Thymus (tissue), 11 donors: ENCODE results near the gene JARID2. TPM values are rescaled to one million over a fixed set of nuclear protein-coding genes. Genes with fewer than 3 reads are reported as not detected.

Experiments used
- DNase-seq, 9 donors: peaks; one replicate each; pipeline ENCODE4 v3.0.0-alpha.2; 2013; ENCODE audit warnings: low spot score in 9 of 9, low read depth in 6 of 9, missing footprints in 1 of 9
- H3K27ac ChIP-seq, 2 donors: one replicate each; pipeline ENCODE4 v1.5.1; 2013; ENCODE audit warnings: control low read depth in 1 of 2, low read depth in 1 of 2, low read length in 1 of 2, mild to moderate bottlenecking in 1 of 2, moderate library complexity in 1 of 2
- H3K27me3 ChIP-seq, 2 donors: one replicate each; pipeline ENCODE4 v1.5.1; 2013; ENCODE audit warnings: low read length in 1 of 2; ENCODE audit not compliant: control insufficient read depth in 2 of 2, insufficient read depth in 1 of 2
- H3K36me3 ChIP-seq, 2 donors: one replicate each; pipeline ENCODE4 v1.5.1; 2013; ENCODE audit warnings: low read length in 1 of 2, mild to moderate bottlenecking in 1 of 2, moderate library complexity in 1 of 2; ENCODE audit not compliant: control insufficient read depth in 2 of 2, insufficient read depth in 2 of 2
- H3K4me1 ChIP-seq, 2 donors: one replicate each; pipeline ENCODE4 v1.5.1; 2013; ENCODE audit warnings: low read length in 2 of 2; ENCODE audit not compliant: control insufficient read depth in 2 of 2, insufficient read depth in 2 of 2
- H3K4me3 ChIP-seq, 2 donors: one replicate each; pipeline ENCODE4 v1.5.1; 2013; ENCODE audit warnings: low read length in 2 of 2, control low read depth in 1 of 2, mild to moderate bottlenecking in 1 of 2
- H3K9me3 ChIP-seq, 2 donors: one replicate each; pipeline ENCODE4 v1.5.1; 2013; ENCODE audit warnings: low read length in 1 of 2, mild to moderate bottlenecking in 1 of 2; ENCODE audit not compliant: control insufficient read depth in 2 of 2, insufficient read depth in 1 of 2
- WGBS: extraction: QIAGEN DNeasy Blood & Tissue Kit; methylation state at CpG from one replicate; pipeline ENCODE4 v1.1.7; 2013; 5-methylcytosine and 5-hydroxymethylcytosine counted together
- polyA plus RNA-seq: library from polyadenylated mRNA; stranded (reverse); fragments of 200-250 nt; gene quantifications from one replicate; pipeline ENCODE4 v1.2.3, GENCODE V29; 2013
- total RNA-seq: library from RNA; stranded (reverse); fragments of 120-200 nt; gene quantifications from one replicate; pipeline ENCODE4 v1.2.4, GENCODE V29; 2013
- donor health status: healthy.

The JARID2 gene
- total and polyA plus RNA-seq, 2 donors: 15.8 to 20.9 TPM

- 96% methylated on average over 3 of the region's 3 CpGs for WGBS
- no peak overlapping the region for H3K4me3 ChIP-seq
- peaks cover 18 to 40% of the 10 kb centered on the region in 2 donors for H3K4me1 ChIP-seq
Observed at GRCh38 chr6:15309611-15310283, 63.9 kb downstream of the JARID2 start.

GRCh38 chr6:15310680-15311079 is 64.8 kb downstream of the JARID2 start:
- H3K4me1 ChIP-seq: peaks cover 13 to 31% of the 10 kb centered on the region in 2 donors
- H3K4me3 ChIP-seq: no peak overlapping the region
- H3K27ac ChIP-seq: no peak overlapping the region
- H3K36me3 ChIP-seq: peaks cover 0 to 3% of the 10 kb centered on the region in 2 donors
- no peaks in the 10 kb centered on the region for H3K27me3 ChIP-seq
- 98% methylated on average over 7 of the region's 7 CpGs for WGBS
- no peak for DNase-seq
- no peaks in the 10 kb centered on the region for H3K9me3 ChIP-seq

More at GRCh38 chr6:15309611-15310283, 63.9 kb downstream of the JARID2 start:
- no peaks in the 10 kb centered on the region for H3K27me3 ChIP-seq
- H3K27ac ChIP-seq: no peak overlapping the region
- H3K9me3 ChIP-seq: no peaks in the 10 kb centered on the region
- H3K36me3 ChIP-seq: no peaks in the 10 kb centered on the region
- no peak for DNase-seq

GRCh38 chr6:15312500-15312899 is 66.6 kb downstream of the JARID2 start:
- 68% methylated on average over 3 of the region's 3 CpGs for WGBS
- H3K9me3 ChIP-seq: no peaks in the 10 kb centered on the region
- peaks cover 0 to 3% of the 10 kb centered on the region in 2 donors for H3K36me3 ChIP-seq
- peak overlapping the region in 1 of 2 donors; percentile 8 for H3K27ac ChIP-seq
- H3K4me3 ChIP-seq: no peak overlapping the region
- H3K4me1 ChIP-seq: peaks cover 15 to 27% of the 10 kb centered on the region in 2 donors
- H3K27me3 ChIP-seq: no peaks in the 10 kb centered on the region
- DNase-seq: peak in 1 of 9 donors; percentile 35

GRCh38 chr6:15313367-15313766 is 67.5 kb downstream of the JARID2 start:
- Histone ChIP-seq H3K36me3 (peaks cover 0 to 3% of the 10 kb centered on the region in 2 donors), H3K4me3 (no peak overlapping the region), H3K4me1 (peaks cover 23 to 36% of the 10 kb centered on the region in 2 donors), H3K27ac (no peak overlapping the region), H3K9me3 (no peaks in the 10 kb centered on the region), H3K27me3 (no peaks in the 10 kb centered on the region)
- WGBS: 34% methylated on average over 5 of the region's 5 CpGs
- DNase-seq: no peak

- Histone ChIP-seq H3K36me3 (peaks cover 0 to 3% of the 10 kb centered on the region in 2 donors), H3K9me3 (no peaks in the 10 kb centered on the region), H3K27me3 (no peaks in the 10 kb centered on the region), H3K4me1 (peaks cover 29 to 44% of the 10 kb centered on the region in 2 donors), H3K27ac (no peak overlapping the region), H3K4me3 (no peak overlapping the region)
- no peak for DNase-seq
Observed at GRCh38 chr6:15316754-15317153, 70.9 kb downstream of the JARID2 start.

GRCh38 chr6:15317251-15317650 is 71.4 kb downstream of the JARID2 start:
- peaks cover 0 to 3% of the 10 kb centered on the region in 2 donors for H3K36me3 ChIP-seq
- H3K27me3 ChIP-seq: no peaks in the 10 kb centered on the region
- no peak for DNase-seq
- 85% methylated on average over 4 of the region's 4 CpGs for WGBS
- H3K4me1 ChIP-seq: peaks cover 29 to 40% of the 10 kb centered on the region in 2 donors
- H3K9me3 ChIP-seq: no peaks in the 10 kb centered on the region
- no peak overlapping the region for H3K4me3 ChIP-seq
- no peak overlapping the region for H3K27ac ChIP-seq

GRCh38 chr6:15317934-15318902 is 72.3 kb downstream of the JARID2 start:
- Histone ChIP-seq H3K4me1 (peaks cover 26 to 39% of the 10 kb centered on the region in 2 donors), H3K9me3 (no peaks in the 10 kb centered on the region), H3K36me3 (peaks cover 0 to 3% of the 10 kb centered on the region in 2 donors), H3K27me3 (no peaks in the 10 kb centered on the region), H3K27ac (peak overlapping the region in 1 of 2 donors; percentile 40), H3K4me3 (no peak overlapping the region)
- DNase-seq: peak in 1 of 9 donors; percentile 49
- 68% methylated on average over 9 of the region's 9 CpGs for WGBS

- Histone ChIP-seq H3K9me3 (no peaks in the 10 kb centered on the region), H3K4me1 (peaks cover 20 to 34% of the 10 kb centered on the region in 2 donors)
- WGBS: 97% methylated on average over 3 of the region's 3 CpGs
Observed at GRCh38 chr6:15319677-15320076, 73.8 kb downstream of the JARID2 start.

GRCh38 chr6:15320693-15321092 is 74.8 kb downstream of the JARID2 start:
- Histone ChIP-seq H3K4me3 (no peak overlapping the region), H3K27ac (no peak overlapping the region), H3K27me3 (no peaks in the 10 kb centered on the region), H3K9me3 (no peaks in the 10 kb centered on the region), H3K36me3 (no peaks in the 10 kb centered on the region), H3K4me1 (peaks cover 22 to 39% of the 10 kb centered on the region in 2 donors)
- DNase-seq: no peak
- WGBS: 96% methylated on average over 1 of the region's 1 CpG

More at GRCh38 chr6:15319677-15320076, 73.8 kb downstream of the JARID2 start:
- Histone ChIP-seq H3K4me3 (no peak overlapping the region), H3K36me3 (peaks cover 0 to 3% of the 10 kb centered on the region in 2 donors), H3K27me3 (no peaks in the 10 kb centered on the region), H3K27ac (no peak overlapping the region)
- DNase-seq: no peak
